GM19043 (cell line): ENCODE measurements around the gene UGT1A5.

Source experiments
- ATAC-seq: cut with Tn5 transposase; IDR thresholded peaks from one replicate; pipeline ENCODE4 v1.9.1; 2021; ENCODE audit warnings: low read depth; ENCODE audit not compliant: unreplicated experiment

The UGT1A5 gene

GRCh38 chr2:233775414-233775813 is 62.7 kb downstream of the UGT1A5 start:
- ATAC-seq, result no peak

GRCh38 chr2:233778030-233778429 is 65.3 kb downstream of the UGT1A5 start, which contains the start of gene MROH2A:
TSS of gene MROH2A (plus strand) at chr2:233778330. CDS start at chr2:233779359, 1,029 bp downstream.
- ATAC-seq, result no peak

- no peak for ATAC-seq
Observed at GRCh38 chr2:233779722-233780121, 67.0 kb downstream of the UGT1A5 start.

- no peak for ATAC-seq
Observed at GRCh38 chr2:233780771-233781170, 68.1 kb downstream of the UGT1A5 start.

GRCh38 chr2:233789554-233789953 is 76.8 kb downstream of the UGT1A5 start:
- ATAC-seq, result no peak

- ATAC-seq, result no peak
Observed at GRCh38 chr2:233791151-233791882, 78.6 kb downstream of the UGT1A5 start.

- no peak for ATAC-seq
Observed at GRCh38 chr2:233791883-233792329, 79.2 kb downstream of the UGT1A5 start.

- ATAC-seq, result no peak
Observed at GRCh38 chr2:233792720-233793119, 80.0 kb downstream of the UGT1A5 start.

GRCh38 chr2:233793465-233794127 is 80.9 kb downstream of the UGT1A5 start:
- ATAC-seq, result no peak

GRCh38 chr2:233794128-233794658 is 81.5 kb downstream of the UGT1A5 start:
- ATAC-seq, result no peak

- ATAC-seq, result no peak
Observed at GRCh38 chr2:233795735-233796171, 83.0 kb downstream of the UGT1A5 start.

GRCh38 chr2:233796254-233796653 is 83.5 kb downstream of the UGT1A5 start:
- no peak for ATAC-seq

- ATAC-seq, result no peak
Observed at GRCh38 chr2:233798335-233799086, 85.8 kb downstream of the UGT1A5 start.

GRCh38 chr2:233799087-233799665 is 86.5 kb downstream of the UGT1A5 start:
- no peak for ATAC-seq

- ATAC-seq, result no peak
Observed at GRCh38 chr2:233799716-233800115, 87.0 kb downstream of the UGT1A5 start.

GRCh38 chr2:233800208-233800607 is 87.5 kb downstream of the UGT1A5 start:
- no peak for ATAC-seq

- ATAC-seq, result no peak
Observed at GRCh38 chr2:233801357-233802131, 88.8 kb downstream of the UGT1A5 start.

- no peak for ATAC-seq
Observed at GRCh38 chr2:233802132-233802815, 89.6 kb downstream of the UGT1A5 start.

GRCh38 chr2:233803292-233803911 is 90.7 kb downstream of the UGT1A5 start:
- no peak for ATAC-seq
